SW480 (cell line): ENCODE results near the gene BCAS4.

Experiments
- DNase-seq: peaks from one replicate; pipeline ENCODE4 v3.0.0-alpha.2; 2016; ENCODE audit warnings: low spot score

BCAS4 gene

GRCh38 chr20:50911716-50912115 is 116.9 kb downstream of the BCAS4 start:
- no peak for DNase-seq

GRCh38 chr20:50913690-50914375 is 119.0 kb downstream of the BCAS4 start:
- peak; percentile 28 for DNase-seq

DNA sequence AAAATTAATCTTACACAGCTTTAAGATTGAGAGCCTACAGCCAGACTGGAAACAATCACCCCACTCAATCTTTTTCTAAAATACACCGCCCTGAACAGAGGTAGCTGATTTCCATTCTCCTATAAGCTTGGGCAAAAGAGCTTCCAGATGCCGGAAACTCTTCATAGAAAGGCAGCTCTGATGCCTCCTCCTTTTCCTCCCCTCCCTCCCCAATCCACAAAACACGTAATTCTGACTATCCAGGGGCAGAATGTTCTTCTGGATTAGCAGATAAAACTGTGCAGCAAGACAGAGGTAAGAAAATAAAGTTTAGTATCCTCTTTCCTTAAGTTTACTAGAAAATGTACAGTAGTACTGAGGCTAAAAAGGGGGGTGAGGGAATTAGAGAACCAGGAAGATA is 120.6 kb downstream of the BCAS4 start:
- no peak for DNase-seq

GRCh38 chr20:50916257-50916656 is 121.4 kb downstream of the BCAS4 start:
- peak; percentile 55 for DNase-seq

DNA sequence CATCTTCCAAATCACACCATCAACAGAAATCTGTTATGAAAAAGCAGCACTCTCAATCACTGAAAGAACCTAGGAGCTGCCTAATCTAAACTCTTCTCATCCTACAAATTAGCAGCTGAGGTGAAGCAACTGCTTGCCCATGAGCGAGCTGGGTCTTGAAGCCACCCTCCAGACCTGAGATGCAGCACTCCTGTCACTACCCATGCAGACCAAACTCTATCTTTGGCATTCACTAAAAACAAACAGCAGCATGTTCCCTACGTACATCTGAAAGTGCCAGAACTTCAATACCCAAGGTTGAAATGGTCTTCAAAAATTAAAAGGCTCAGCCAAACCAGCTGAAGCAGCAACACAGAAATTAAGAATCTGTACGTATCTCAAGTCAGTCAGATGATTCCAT is 122.1 kb downstream of the BCAS4 start:
- DNase-seq, result no peak

DNA sequence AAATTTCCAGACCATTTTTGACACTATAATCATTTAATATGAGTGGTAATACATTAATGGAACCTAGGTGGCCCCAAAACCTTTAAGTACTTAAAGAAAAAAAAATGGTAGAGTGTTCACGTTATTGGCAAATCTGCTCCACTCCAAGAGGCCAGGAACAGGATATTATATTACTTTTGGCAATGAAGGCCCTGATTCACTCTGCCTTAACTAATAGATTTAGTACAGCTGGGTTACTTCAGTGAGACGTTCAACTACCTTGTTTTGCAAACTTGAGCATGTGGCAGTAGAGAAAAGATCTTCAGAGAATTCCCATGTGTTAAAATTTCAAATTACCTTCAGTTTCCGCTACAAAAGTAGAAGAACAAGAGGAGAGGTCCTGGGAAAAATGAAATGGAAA is 123.5 kb downstream of the BCAS4 start:
- DNase-seq, result no peak

GRCh38 chr20:50919567-50919966 is 124.7 kb downstream of the BCAS4 start:
- DNase-seq, result no peak

DNA sequence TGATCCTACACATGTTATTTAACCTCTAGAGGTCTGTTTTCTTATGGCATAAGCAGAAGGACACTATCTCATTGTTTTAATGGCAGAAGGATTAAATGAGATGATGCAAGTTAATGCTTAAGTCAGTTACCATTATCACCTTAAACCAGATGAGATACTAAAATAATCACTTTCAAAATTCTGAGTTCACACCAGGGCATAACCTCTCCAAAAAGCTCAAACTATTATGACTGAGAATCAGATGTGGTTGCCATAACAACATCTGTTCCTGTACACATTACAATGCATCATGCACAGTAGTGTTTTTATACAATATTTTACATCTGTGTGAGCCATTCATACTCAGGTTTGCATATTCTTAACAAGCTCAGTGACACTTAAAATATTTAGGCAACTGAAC is 126.1 kb downstream of the BCAS4 start:
- no peak for DNase-seq

GRCh38 chr20:50921803-50922501 is 127.1 kb downstream of the BCAS4 start:
- DNase-seq, result no peak

GRCh38 chr20:50924261-50924920 is 129.5 kb downstream of the BCAS4 start:
- DNase-seq, result no peak

GRCh38 chr20:50926530-50926929 is 131.7 kb downstream of the BCAS4 start:
- no peak for DNase-seq
